K562 (cell line): ENCODE results near the gene ZMYND15. TPM values are rescaled to one million over a fixed set of nuclear protein-coding genes. Genes with fewer than 3 reads are reported as not detected.

Source experiments
- CEBPG ChIP-seq, 3 experiments: fragments of 200-800 bp in 1 of 3; sonication (Bioruptor generic) in 1 of 3; sonication (generic) in 1 of 3; formaldehyde crosslinking in 1 of 3; IDR thresholded peaks in 2 of 3; conservative IDR thresholded peaks in 1 of 3; 2 replicates each; pipeline versions ENCODE4 v1.6.1 to v1.8.0; 2016 to 2022; ENCODE audit warnings: missing compliant biosample characterization in 2 of 3, missing genetic modification characterization in 2 of 3, mild to moderate bottlenecking in 1 of 3, missing genetic modification reagents in 1 of 3
- CREM ChIP-seq: IDR thresholded peaks from 2 replicates; pipeline ENCODE4 v1.6.1; 2014; ENCODE audit warnings: antibody characterized with exemption, low read depth
- CXXC5 ChIP-seq: fragments of 250-450 bp; sonication (Bioruptor Pico); IDR thresholded peaks from 2 replicates; pipeline ENCODE4 v1.8.0; 2022; ENCODE audit warnings: inconsistent platforms, mild to moderate bottlenecking, moderate library complexity
- E2F5 ChIP-seq: sonication (generic); formaldehyde crosslinking; IDR thresholded peaks from 2 replicates; pipeline ENCODE4 v1.8.0; 2022; ENCODE audit warnings: mild to moderate bottlenecking, missing genetic modification reagents
- L3MBTL2 ChIP-seq: fragments of 450-650 bp; IDR thresholded peaks from 2 replicates; pipeline ENCODE4 v1.6.1; 2016; ENCODE audit warnings: mild to moderate bottlenecking, moderate library complexity
- SMAD4 ChIP-seq: fragments of 250-450 bp; sonication (Bioruptor Pico); conservative IDR thresholded peaks from 2 replicates; pipeline ENCODE4 v1.8.0; 2021; ENCODE audit warnings: inconsistent platforms, mild to moderate bottlenecking, moderate library complexity
- STAG1 ChIP-seq: sonication (generic); formaldehyde crosslinking; IDR thresholded peaks from 2 replicates; pipeline ENCODE4 v1.5.0; 2020; ENCODE audit warnings: missing genetic modification reagents, borderline replicate concordance
- USF2 ChIP-seq: sonication (generic); formaldehyde crosslinking; IDR thresholded peaks from 2 replicates; pipeline ENCODE4 v1.5.0; 2020; ENCODE audit warnings: missing genetic modification reagents
- ZNF263 ChIP-seq: sonication (generic); formaldehyde crosslinking; IDR thresholded peaks from 2 replicates; pipeline ENCODE4 v1.8.0; 2022; ENCODE audit warnings: mild to moderate bottlenecking, missing genetic modification reagents, borderline replicate concordance
- polyA plus RNA-seq, 8 experiments: library from polyadenylated mRNA; depleted of rRNA in 4 of 8; stranded (reverse) in 5 of 8; unstranded in 3 of 8; fragments of >200 nt; fragmentation: Nextera tagmentation in 2 of 8; fragmentation: Illumina TruSeq in 1 of 8; extraction: Ambion mirVana in 2 of 8; extraction: Trizol in 1 of 8; gene quantifications; 2 replicates each; pipeline versions ENCODE4 v1.2.1 to v1.2.3, GENCODE V29; 2011 to 2014; ENCODE audit warnings: inconsistent platforms in 1 of 8, missing spikeins in 1 of 8
- total RNA-seq, 7 experiments: library from RNA; depleted of rRNA in 6 of 7; stranded (reverse); fragments of >200 nt in 6 of 7; fragmentation: Illumina TruSeq in 2 of 7; extraction: Trizol in 2 of 7; gene quantifications; 2 replicates each; pipeline versions ENCODE4 v1.2.1 to v1.2.3, GENCODE V29; 2011 to 2021; ENCODE audit warnings: low replicate concordance in 1 of 7
- TF ChIP-seq, protein P1 (sequence below): fragments of 450-650 bp; IDR thresholded peaks from 2 replicates; pipeline ENCODE4 v1.6.1; 2016; ENCODE audit warnings: mild to moderate bottlenecking, moderate library complexity
- TF ChIP-seq, protein P2 (sequence below), 2 experiments: IDR thresholded peaks; 2 replicates each; pipeline ENCODE4 v1.6.1; 2011; ENCODE audit warnings: borderline replicate concordance in 1 of 2, control low read depth in 1 of 2, low read depth in 1 of 2, low read length in 1 of 2, mild to moderate bottlenecking in 1 of 2, mixed read lengths in 1 of 2, moderate library complexity in 1 of 2; ENCODE audit not compliant: insufficient read depth in 1 of 2, insufficient read length in 1 of 2, poor library complexity in 1 of 2, severe bottlenecking in 1 of 2; ENCODE audit errors: extremely low read depth in 1 of 2

The ZMYND15 gene
- total and polyA plus RNA-seq, 9 of the 15 experiments (the other 6 are each of a cell fraction or from before 2014, with no cell fraction given), result 0.09 TPM; not detected in 8

DNA sequence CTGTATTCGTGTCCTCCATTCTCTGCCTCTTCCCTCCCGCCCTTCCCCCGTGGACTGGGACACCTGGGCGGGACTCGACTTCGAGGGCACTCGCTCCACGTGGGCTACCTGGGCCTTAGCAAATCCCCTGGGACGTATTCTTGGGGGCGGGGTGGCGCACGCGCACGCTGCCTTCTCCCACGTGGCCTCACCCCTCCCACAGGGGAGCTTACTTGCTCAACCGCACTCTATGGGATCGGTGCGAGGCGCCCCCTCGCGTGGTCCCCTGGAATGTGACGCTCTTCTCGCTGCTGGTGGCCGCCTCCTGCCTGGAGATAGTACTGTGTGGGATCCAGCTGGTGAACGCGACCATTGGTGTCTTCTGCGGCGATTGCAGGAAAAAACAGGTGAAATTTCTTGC is 43.0 kb downstream of the ZMYND15 start (continued):
- TF ChIP-seq, protein P1, sequence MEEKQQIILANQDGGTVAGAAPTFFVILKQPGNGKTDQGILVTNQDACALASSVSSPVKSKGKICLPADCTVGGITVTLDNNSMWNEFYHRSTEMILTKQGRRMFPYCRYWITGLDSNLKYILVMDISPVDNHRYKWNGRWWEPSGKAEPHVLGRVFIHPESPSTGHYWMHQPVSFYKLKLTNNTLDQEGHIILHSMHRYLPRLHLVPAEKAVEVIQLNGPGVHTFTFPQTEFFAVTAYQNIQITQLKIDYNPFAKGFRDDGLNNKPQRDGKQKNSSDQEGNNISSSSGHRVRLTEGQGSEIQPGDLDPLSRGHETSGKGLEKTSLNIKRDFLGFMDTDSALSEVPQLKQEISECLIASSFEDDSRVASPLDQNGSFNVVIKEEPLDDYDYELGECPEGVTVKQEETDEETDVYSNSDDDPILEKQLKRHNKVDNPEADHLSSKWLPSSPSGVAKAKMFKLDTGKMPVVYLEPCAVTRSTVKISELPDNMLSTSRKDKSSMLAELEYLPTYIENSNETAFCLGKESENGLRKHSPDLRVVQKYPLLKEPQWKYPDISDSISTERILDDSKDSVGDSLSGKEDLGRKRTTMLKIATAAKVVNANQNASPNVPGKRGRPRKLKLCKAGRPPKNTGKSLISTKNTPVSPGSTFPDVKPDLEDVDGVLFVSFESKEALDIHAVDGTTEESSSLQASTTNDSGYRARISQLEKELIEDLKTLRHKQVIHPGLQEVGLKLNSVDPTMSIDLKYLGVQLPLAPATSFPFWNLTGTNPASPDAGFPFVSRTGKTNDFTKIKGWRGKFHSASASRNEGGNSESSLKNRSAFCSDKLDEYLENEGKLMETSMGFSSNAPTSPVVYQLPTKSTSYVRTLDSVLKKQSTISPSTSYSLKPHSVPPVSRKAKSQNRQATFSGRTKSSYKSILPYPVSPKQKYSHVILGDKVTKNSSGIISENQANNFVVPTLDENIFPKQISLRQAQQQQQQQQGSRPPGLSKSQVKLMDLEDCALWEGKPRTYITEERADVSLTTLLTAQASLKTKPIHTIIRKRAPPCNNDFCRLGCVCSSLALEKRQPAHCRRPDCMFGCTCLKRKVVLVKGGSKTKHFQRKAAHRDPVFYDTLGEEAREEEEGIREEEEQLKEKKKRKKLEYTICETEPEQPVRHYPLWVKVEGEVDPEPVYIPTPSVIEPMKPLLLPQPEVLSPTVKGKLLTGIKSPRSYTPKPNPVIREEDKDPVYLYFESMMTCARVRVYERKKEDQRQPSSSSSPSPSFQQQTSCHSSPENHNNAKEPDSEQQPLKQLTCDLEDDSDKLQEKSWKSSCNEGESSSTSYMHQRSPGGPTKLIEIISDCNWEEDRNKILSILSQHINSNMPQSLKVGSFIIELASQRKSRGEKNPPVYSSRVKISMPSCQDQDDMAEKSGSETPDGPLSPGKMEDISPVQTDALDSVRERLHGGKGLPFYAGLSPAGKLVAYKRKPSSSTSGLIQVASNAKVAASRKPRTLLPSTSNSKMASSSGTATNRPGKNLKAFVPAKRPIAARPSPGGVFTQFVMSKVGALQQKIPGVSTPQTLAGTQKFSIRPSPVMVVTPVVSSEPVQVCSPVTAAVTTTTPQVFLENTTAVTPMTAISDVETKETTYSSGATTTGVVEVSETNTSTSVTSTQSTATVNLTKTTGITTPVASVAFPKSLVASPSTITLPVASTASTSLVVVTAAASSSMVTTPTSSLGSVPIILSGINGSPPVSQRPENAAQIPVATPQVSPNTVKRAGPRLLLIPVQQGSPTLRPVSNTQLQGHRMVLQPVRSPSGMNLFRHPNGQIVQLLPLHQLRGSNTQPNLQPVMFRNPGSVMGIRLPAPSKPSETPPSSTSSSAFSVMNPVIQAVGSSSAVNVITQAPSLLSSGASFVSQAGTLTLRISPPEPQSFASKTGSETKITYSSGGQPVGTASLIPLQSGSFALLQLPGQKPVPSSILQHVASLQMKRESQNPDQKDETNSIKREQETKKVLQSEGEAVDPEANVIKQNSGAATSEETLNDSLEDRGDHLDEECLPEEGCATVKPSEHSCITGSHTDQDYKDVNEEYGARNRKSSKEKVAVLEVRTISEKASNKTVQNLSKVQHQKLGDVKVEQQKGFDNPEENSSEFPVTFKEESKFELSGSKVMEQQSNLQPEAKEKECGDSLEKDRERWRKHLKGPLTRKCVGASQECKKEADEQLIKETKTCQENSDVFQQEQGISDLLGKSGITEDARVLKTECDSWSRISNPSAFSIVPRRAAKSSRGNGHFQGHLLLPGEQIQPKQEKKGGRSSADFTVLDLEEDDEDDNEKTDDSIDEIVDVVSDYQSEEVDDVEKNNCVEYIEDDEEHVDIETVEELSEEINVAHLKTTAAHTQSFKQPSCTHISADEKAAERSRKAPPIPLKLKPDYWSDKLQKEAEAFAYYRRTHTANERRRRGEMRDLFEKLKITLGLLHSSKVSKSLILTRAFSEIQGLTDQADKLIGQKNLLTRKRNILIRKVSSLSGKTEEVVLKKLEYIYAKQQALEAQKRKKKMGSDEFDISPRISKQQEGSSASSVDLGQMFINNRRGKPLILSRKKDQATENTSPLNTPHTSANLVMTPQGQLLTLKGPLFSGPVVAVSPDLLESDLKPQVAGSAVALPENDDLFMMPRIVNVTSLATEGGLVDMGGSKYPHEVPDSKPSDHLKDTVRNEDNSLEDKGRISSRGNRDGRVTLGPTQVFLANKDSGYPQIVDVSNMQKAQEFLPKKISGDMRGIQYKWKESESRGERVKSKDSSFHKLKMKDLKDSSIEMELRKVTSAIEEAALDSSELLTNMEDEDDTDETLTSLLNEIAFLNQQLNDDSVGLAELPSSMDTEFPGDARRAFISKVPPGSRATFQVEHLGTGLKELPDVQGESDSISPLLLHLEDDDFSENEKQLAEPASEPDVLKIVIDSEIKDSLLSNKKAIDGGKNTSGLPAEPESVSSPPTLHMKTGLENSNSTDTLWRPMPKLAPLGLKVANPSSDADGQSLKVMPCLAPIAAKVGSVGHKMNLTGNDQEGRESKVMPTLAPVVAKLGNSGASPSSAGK, result peak; percentile 92
- TF ChIP-seq CEBPG (CRISPR knock-in tag; IDR thresholded peaks at IDR 0.05) (0 out of 2 replicates have a peak, but pooled peaks have one; percentile 32), CEBPG (tag; conservative IDR thresholded peaks at IDR 0.05 in 1 of 2, IDR thresholded peaks at IDR 0.05 in 1 of 2) (no peak), E2F5 (CRISPR knock-in tag) (no peak), USF2 (CRISPR knock-in tag) (peak; percentile 78), SMAD4 (no peak), L3MBTL2 (peak; percentile 96), STAG1 (CRISPR knock-in tag) (peak; percentile 32; the same call in 1 of the 2 replicates), ZNF263 (CRISPR knock-in tag) (peak; percentile 35; the same call in 1 of the 2 replicates), CXXC5 (peak; percentile 44), CREM (0 out of 2 replicates have a peak, but pooled peaks have one; percentile 22)
- TF ChIP-seq, protein P2, sequence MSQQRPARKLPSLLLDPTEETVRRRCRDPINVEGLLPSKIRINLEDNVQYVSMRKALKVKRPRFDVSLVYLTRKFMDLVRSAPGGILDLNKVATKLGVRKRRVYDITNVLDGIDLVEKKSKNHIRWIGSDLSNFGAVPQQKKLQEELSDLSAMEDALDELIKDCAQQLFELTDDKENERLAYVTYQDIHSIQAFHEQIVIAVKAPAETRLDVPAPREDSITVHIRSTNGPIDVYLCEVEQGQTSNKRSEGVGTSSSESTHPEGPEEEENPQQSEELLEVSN (IDR thresholded peaks at IDR 0.05; ENCODE audit: borderline replicate concordance in 1 of 2, extremely low read depth in 1 of 2, insufficient read depth in 1 of 2, insufficient read length in 1 of 2, low read depth in 1 of 2, low read length in 1 of 2, poor library complexity in 1 of 2, severe bottlenecking in 1 of 2), result peak; percentile 79 to 81
